Neural progenitor cell (in vitro differentiated cells): ENCODE data around the gene EXOC6B. TPM values are rescaled to one million over a fixed set of nuclear protein-coding genes. Genes with fewer than 3 reads are reported as not detected.

Experiments used
- DNase-seq: peaks from one replicate; pipeline ENCODE4 v3.0.0-alpha.2; 2016; ENCODE audit warnings: low spot score
- H2AFZ ChIP-seq: fragments of 200-600 bp; sonication (generic); replicated peaks from 2 replicates; pipeline ENCODE4 v1.6.1; 2016; ENCODE audit warnings: antibody characterized with exemption
- H3F3A ChIP-seq: fragments of 200-600 bp; sonication (generic); 2 replicates; pipeline ENCODE4 v1.6.1; 2016; ENCODE audit warnings: antibody characterized with exemption, low read depth
- H3K27ac ChIP-seq: fragments of 200-600 bp; sonication (generic); 2 replicates; pipeline ENCODE4 v1.5.1; 2016; ENCODE audit warnings: mild to moderate bottlenecking
- H3K27me3 ChIP-seq: fragments of 200-600 bp; sonication (generic); 2 replicates; pipeline ENCODE4 v1.6.1; 2016; ENCODE audit warnings: mild to moderate bottlenecking, moderate library complexity
- H3K36me3 ChIP-seq: fragments of 200-600 bp; sonication (generic); 2 replicates; pipeline ENCODE4 v1.5.1; 2016
- H3K4me1 ChIP-seq: fragments of 200-600 bp; sonication (generic); 2 replicates; pipeline ENCODE4 v1.6.1; 2016; ENCODE audit warnings: mixed run types
- H3K4me2 ChIP-seq: fragments of 200-600 bp; sonication (generic); 2 replicates; pipeline ENCODE4 v1.6.1; 2016
- H3K4me3 ChIP-seq: fragments of 200-600 bp; sonication (generic); 2 replicates; pipeline ENCODE4 v1.5.1; 2016
- H3K79me2 ChIP-seq: fragments of 200-600 bp; sonication (generic); 2 replicates; pipeline ENCODE4 v1.6.1; 2016; ENCODE audit warnings: low read depth
- H3K9ac ChIP-seq: fragments of 200-600 bp; sonication (generic); 2 replicates; pipeline ENCODE4 v1.6.1; 2016
- H3K9me3 ChIP-seq: fragments of 200-600 bp; sonication (generic); 2 replicates; pipeline ENCODE4 v1.5.1; 2016; ENCODE audit warnings: low read depth
- H4K20me1 ChIP-seq: fragments of 200-600 bp; sonication (generic); 2 replicates; pipeline ENCODE4 v1.6.1; 2016; ENCODE audit warnings: low read depth
- H3K27ac Mint-ChIP-seq: 3 replicates; pipeline ENCODE4 v1.8.0; 2021; ENCODE audit warnings: mixed read lengths
- H3K27me3 Mint-ChIP-seq: 2 replicates; pipeline ENCODE4 v1.8.0; 2022; ENCODE audit warnings: low read depth, mild to moderate bottlenecking, inconsistent platforms, moderate library complexity, mixed read lengths; ENCODE audit not compliant: insufficient read depth
- H3K36me3 Mint-ChIP-seq: 3 replicates; pipeline ENCODE4 v1.8.0; 2021; ENCODE audit warnings: mixed read lengths
- H3K4me1 Mint-ChIP-seq: 3 replicates; pipeline ENCODE4 v1.8.0; 2021; ENCODE audit warnings: mixed read lengths
- H3K4me3 Mint-ChIP-seq: 3 replicates; pipeline ENCODE4 v1.8.0; 2021; ENCODE audit warnings: mild to moderate bottlenecking, moderate library complexity, mixed read lengths
- H3K9me3 Mint-ChIP-seq: 3 replicates; pipeline ENCODE4 v1.8.0; 2020; ENCODE audit warnings: mixed read lengths
- EZH2 ChIP-seq: fragments of 200-600 bp; sonication (generic); IDR thresholded peaks from 2 replicates; pipeline ENCODE4 v1.6.1; 2017; ENCODE audit warnings: antibody characterized with exemption, mild to moderate bottlenecking, moderate library complexity
- EZH2phosphoT487 ChIP-seq: fragments of 200-600 bp; sonication (generic); IDR thresholded peaks from 2 replicates; pipeline ENCODE4 v1.6.1; 2017; ENCODE audit warnings: antibody characterized with exemption
- total RNA-seq: library from RNA; depleted of rRNA; stranded (reverse); fragments of >200 nt; gene quantifications from 2 replicates; pipeline ENCODE4 v1.2.3, GENCODE V29; 2015; ENCODE audit warnings: low replicate concordance
- TF ChIP-seq, protein P1 (sequence below): fragments of 200-600 bp; sonication (generic); IDR thresholded peaks from 2 replicates; pipeline ENCODE4 v1.5.1; 2017; ENCODE audit warnings: antibody characterized with exemption, mild to moderate bottlenecking

The EXOC6B gene
- total RNA-seq, 1 donor from 2014 or later, result 41.2 TPM

GRCh38 chr2:72750466-72750865, 75.4 kb downstream of the EXOC6B start:
- Histone ChIP-seq H3K36me3 (no peaks in the 10 kb centered on the region), H3K27me3 (no peaks in the 10 kb centered on the region), H3K27ac (no peak overlapping the region), H3K4me1 (peaks cover 5% of the 10 kb centered on the region), H2AFZ (no peak overlapping the region), H3F3A (peaks cover 4% of the 10 kb centered on the region), H3K4me2 (no peak overlapping the region), H3K9me3 (no peaks in the 10 kb centered on the region), H3K9ac (no peak overlapping the region), H4K20me1 (peaks cover 31% of the 10 kb centered on the region), H3K79me2 (peaks cover 2% of the 10 kb centered on the region), H3K4me3 (no peak overlapping the region)
- no peak for TF ChIP-seq EZH2phosphoT487
- TF ChIP-seq, protein P1, sequence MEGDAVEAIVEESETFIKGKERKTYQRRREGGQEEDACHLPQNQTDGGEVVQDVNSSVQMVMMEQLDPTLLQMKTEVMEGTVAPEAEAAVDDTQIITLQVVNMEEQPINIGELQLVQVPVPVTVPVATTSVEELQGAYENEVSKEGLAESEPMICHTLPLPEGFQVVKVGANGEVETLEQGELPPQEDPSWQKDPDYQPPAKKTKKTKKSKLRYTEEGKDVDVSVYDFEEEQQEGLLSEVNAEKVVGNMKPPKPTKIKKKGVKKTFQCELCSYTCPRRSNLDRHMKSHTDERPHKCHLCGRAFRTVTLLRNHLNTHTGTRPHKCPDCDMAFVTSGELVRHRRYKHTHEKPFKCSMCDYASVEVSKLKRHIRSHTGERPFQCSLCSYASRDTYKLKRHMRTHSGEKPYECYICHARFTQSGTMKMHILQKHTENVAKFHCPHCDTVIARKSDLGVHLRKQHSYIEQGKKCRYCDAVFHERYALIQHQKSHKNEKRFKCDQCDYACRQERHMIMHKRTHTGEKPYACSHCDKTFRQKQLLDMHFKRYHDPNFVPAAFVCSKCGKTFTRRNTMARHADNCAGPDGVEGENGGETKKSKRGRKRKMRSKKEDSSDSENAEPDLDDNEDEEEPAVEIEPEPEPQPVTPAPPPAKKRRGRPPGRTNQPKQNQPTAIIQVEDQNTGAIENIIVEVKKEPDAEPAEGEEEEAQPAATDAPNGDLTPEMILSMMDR, result no peak
- no peak for TF ChIP-seq EZH2
- H3K4me3 Mint-ChIP-seq, result no peak overlapping the region
- peaks cover 3% of the 10 kb centered on the region for H3K4me1 Mint-ChIP-seq
- no peaks in the 10 kb centered on the region for H3K9me3 Mint-ChIP-seq
- no peak overlapping the region for H3K27ac Mint-ChIP-seq
- no peak for DNase-seq
- H3K36me3 Mint-ChIP-seq, result no peaks in the 10 kb centered on the region
- no peaks in the 10 kb centered on the region for H3K27me3 Mint-ChIP-seq

DNA sequence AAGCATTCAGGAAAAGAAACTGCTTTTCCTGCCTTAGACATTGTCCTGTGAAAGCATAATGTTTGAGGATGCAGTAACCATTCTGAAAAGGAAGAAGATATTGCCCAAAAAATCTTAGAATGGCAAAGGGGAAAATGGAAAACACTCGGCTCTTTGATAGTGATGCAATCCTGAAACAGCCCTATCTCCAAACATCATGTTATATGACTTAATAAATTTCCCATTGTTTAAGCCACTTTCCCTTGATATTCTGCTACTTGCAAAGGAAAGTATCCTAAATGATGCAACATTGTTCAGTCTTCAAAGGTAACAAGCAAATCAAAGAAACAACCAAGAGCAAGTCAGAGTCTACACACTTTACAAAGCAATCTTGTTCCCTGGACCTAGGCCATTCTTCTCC, 78.5 kb downstream of the EXOC6B start:
- TF ChIP-seq EZH2phosphoT487, result no peak
- TF ChIP-seq EZH2, result no peak
- TF ChIP-seq, protein P1, result no peak
- Mint-ChIP-seq H3K27ac (no peak overlapping the region), H3K36me3 (no peaks in the 10 kb centered on the region), H3K4me3 (no peak overlapping the region), H3K4me1 (no peaks in the 10 kb centered on the region), H3K9me3 (no peaks in the 10 kb centered on the region), H3K27me3 (no peaks in the 10 kb centered on the region)
- no peak for DNase-seq
- Histone ChIP-seq H3K4me2 (no peak overlapping the region), H3K4me3 (no peak overlapping the region), H3F3A (peaks cover 4% of the 10 kb centered on the region), H3K36me3 (no peaks in the 10 kb centered on the region), H3K27ac (no peak overlapping the region), H3K9me3 (no peaks in the 10 kb centered on the region), H3K9ac (no peak overlapping the region), H3K27me3 (no peaks in the 10 kb centered on the region), H3K4me1 (peaks cover 5% of the 10 kb centered on the region), H3K79me2 (peaks cover 6% of the 10 kb centered on the region), H4K20me1 (peaks cover 31% of the 10 kb centered on the region), H2AFZ (no peak overlapping the region)

- H3K79me2 ChIP-seq, result peaks cover 6% of the 10 kb centered on the region
- H3K4me3 Mint-ChIP-seq, result no peak overlapping the region
- no peak overlapping the region for H3K4me2 ChIP-seq
- TF ChIP-seq, protein P1, result peak; percentile 80
- no peak for TF ChIP-seq EZH2
- no peak overlapping the region for H3K4me3 ChIP-seq
- peak; percentile 78 for DNase-seq
- H2AFZ ChIP-seq, result no peak overlapping the region
- no peak overlapping the region for H3K9ac ChIP-seq
- H3K36me3 Mint-ChIP-seq, result peaks cover 3% of the 10 kb centered on the region
- H3K27ac ChIP-seq, result no peak overlapping the region
- no peaks in the 10 kb centered on the region for H3K9me3 Mint-ChIP-seq
- no peaks in the 10 kb centered on the region for H3K4me1 ChIP-seq
- no peaks in the 10 kb centered on the region for H3K27me3 Mint-ChIP-seq
- H3K9me3 ChIP-seq, result no peaks in the 10 kb centered on the region
- no peaks in the 10 kb centered on the region for H3K36me3 ChIP-seq
- no peaks in the 10 kb centered on the region for H3K4me1 Mint-ChIP-seq
- H4K20me1 ChIP-seq, result peaks cover 23% of the 10 kb centered on the region
- no peak overlapping the region for H3K27ac Mint-ChIP-seq
- H3K27me3 ChIP-seq, result no peaks in the 10 kb centered on the region
- H3F3A ChIP-seq, result peaks cover 4% of the 10 kb centered on the region
Measured at GRCh38 chr2:72745679-72746368, 80.0 kb downstream of the EXOC6B start.
